Gastroesophageal sphincter (tissue), 3 donors: ENCODE data around the gene HOXC6.

Experiments used
- POLR2A ChIP-seq, 2 donors: fragments of 450-650 bp; IDR thresholded peaks; one replicate each; pipeline ENCODE4 v1.6.1; 2017; ENCODE audit warnings: antibody characterized with exemption in 2 of 2, mild to moderate bottlenecking in 2 of 2, moderate library complexity in 1 of 2
- TF ChIP-seq, protein P1 (sequence below), 4 experiments: fragments of 200-600 bp in 2 of 4; fragments of 450-650 bp in 2 of 4; sonication (generic) in 1 of 4; IDR thresholded peaks; one replicate each; pipeline ENCODE4 v1.5.1; 2017 to 2019; ENCODE audit warnings: antibody characterized with exemption in 4 of 4, mild to moderate bottlenecking in 2 of 4, moderate library complexity in 2 of 4

GRCh38 chr12:53994264-53995001, 33.8 kb upstream of the HOXC6 start:
- TF ChIP-seq, protein P1, sequence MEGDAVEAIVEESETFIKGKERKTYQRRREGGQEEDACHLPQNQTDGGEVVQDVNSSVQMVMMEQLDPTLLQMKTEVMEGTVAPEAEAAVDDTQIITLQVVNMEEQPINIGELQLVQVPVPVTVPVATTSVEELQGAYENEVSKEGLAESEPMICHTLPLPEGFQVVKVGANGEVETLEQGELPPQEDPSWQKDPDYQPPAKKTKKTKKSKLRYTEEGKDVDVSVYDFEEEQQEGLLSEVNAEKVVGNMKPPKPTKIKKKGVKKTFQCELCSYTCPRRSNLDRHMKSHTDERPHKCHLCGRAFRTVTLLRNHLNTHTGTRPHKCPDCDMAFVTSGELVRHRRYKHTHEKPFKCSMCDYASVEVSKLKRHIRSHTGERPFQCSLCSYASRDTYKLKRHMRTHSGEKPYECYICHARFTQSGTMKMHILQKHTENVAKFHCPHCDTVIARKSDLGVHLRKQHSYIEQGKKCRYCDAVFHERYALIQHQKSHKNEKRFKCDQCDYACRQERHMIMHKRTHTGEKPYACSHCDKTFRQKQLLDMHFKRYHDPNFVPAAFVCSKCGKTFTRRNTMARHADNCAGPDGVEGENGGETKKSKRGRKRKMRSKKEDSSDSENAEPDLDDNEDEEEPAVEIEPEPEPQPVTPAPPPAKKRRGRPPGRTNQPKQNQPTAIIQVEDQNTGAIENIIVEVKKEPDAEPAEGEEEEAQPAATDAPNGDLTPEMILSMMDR (IDR thresholded peaks at IDR 0.05) = no peak
- TF ChIP-seq POLR2A (IDR thresholded peaks at IDR 0.05) = no peak
